BJ (cell line): Measurements from ENCODE around the gene ERC1. TPM values are rescaled to one million over a fixed set of nuclear protein-coding genes. Genes with fewer than 3 reads are reported as not detected.

Experiments
- CTCF ChIA-PET: fragments of 350-600 bp; formaldehyde crosslinking; extraction: SDS; loops from one replicate; lab custom pipeline; 2021; ENCODE audit warnings: antibody characterized with exemption, inconsistent platforms; lab: Yijun Ruan, JAX
- POLR2A ChIA-PET: fragments of 300-600 bp; sonication (Branson Sonifier 250); formaldehyde crosslinking; extraction: SDS; loops from one replicate; lab custom pipeline; 2021; ENCODE audit warnings: antibody characterized with exemption; lab: Charles Lee
- DNase-seq: peaks from one replicate; pipeline ENCODE4 v3.0.0-alpha.2; 2011; ENCODE audit warnings: low read depth
- H3K27me3 ChIP-seq: 2 replicates; pipeline ENCODE4 v1.6.0; 2011; ENCODE audit warnings: low read length; ENCODE audit not compliant: control insufficient read depth, insufficient read depth
- H3K36me3 ChIP-seq: 2 replicates; pipeline ENCODE4 v1.5.1; 2011; ENCODE audit warnings: low read length; ENCODE audit not compliant: control insufficient read depth, insufficient read depth
- H3K4me3 ChIP-seq: 2 replicates; pipeline ENCODE4 v1.5.1; 2011; ENCODE audit warnings: low read depth, mild to moderate bottlenecking, control low read depth, low read length
- CTCF ChIP-seq: IDR thresholded peaks from 2 replicates; pipeline ENCODE4 v1.5.1; 2011; ENCODE audit warnings: low read depth, mild to moderate bottlenecking, control low read depth, inconsistent platforms, low read length, moderate library complexity; ENCODE audit not compliant: insufficient read depth
- polyA plus RNA-seq: library from polyadenylated mRNA; depleted of rRNA; stranded (reverse); fragments of >200 nt; gene quantifications from 2 replicates; pipeline ENCODE4 v1.2.3, GENCODE V29; 2011

ERC1 gene
- polyA plus RNA-seq, 1 experiment = 14.5 TPM

DNA sequence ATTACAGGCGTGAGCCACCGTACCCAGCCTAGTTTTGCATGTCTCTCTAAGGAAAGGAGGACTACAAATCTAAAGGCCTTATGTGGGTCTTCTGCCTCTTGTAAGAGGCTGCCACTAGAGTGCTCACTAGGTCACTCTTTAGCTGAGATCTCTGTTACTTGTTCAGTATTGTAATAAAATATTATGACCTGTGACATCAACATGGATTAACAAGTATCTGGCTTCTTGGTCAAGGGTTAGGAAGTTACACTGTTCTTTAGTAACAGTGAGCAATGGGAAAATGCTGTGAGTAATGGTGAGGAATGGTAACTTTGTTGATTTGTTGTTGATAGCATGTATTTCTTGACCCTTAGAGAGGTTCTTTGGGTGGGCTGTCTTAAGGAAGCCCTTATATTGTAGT, 50.5 kb downstream of the ERC1 start:
- Histone ChIP-seq H3K4me3 (no peak overlapping the region), H3K27me3 (no peaks in the 10 kb centered on the region), H3K36me3 (no peaks in the 10 kb centered on the region)
- TF ChIP-seq CTCF = no peak
- CTCF ChIA-PET = interaction anchor here (1.6 kb wide), 1 partner anchor 52 kb away, joined by 3 read pairs; no protein-coding TSS in a partner anchor
- POLR2A ChIA-PET = no interaction called here
- DNase-seq = no peak

- H3K27me3 ChIP-seq = no peaks in the 10 kb centered on the region
- DNase-seq = no peak
- H3K4me3 ChIP-seq = no peak overlapping the region
- no peaks in the 10 kb centered on the region for H3K36me3 ChIP-seq
- ChIA-PET CTCF (no interaction called here), POLR2A (no interaction called here)
- no peak for TF ChIP-seq CTCF
These were observed 53.2 kb downstream of the ERC1 start for GRCh38 chr12:1044199-1044598.

DNA sequence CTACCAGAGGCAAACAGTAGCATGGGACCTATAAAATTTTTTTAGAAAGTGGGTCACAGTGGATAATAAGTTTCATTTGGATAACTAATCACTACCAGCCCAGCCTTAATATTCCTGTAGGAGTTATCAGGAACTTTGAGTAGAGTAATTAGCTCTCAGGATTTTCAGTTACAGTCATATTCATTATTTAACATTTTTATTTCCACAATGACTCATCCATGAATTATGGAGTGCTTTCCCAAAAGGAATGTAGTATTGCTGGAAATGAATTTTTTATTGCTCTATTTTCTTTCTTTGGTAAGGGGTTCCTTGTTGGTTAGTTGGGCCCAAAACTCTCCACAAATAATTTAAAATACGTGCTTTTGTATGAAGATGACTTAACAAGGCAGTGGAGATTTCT, 53.7 kb downstream of the ERC1 start:
- Histone ChIP-seq H3K4me3 (no peak overlapping the region), H3K36me3 (no peaks in the 10 kb centered on the region), H3K27me3 (no peaks in the 10 kb centered on the region)
- DNase-seq = peak; percentile 40
- ChIA-PET CTCF (no interaction called here), POLR2A (no interaction called here)
- no peak for TF ChIP-seq CTCF

GRCh38 chr12:1046727-1047126, 55.7 kb downstream of the ERC1 start:
- no peak for DNase-seq
- no peaks in the 10 kb centered on the region; the same call in 1 of the 2 replicates for H3K36me3 ChIP-seq
- POLR2A ChIA-PET = no interaction called here
- H3K27me3 ChIP-seq = no peaks in the 10 kb centered on the region
- TF ChIP-seq CTCF = no peak
- no peak overlapping the region for H3K4me3 ChIP-seq
- CTCF ChIA-PET = no interaction called here

GRCh38 chr12:1047898-1048660, 57.1 kb downstream of the ERC1 start:
- H3K36me3 ChIP-seq = no peaks in the 10 kb centered on the region; the same call in 1 of the 2 replicates
- ChIA-PET POLR2A (no interaction called here), CTCF (no interaction called here)
- H3K27me3 ChIP-seq = no peaks in the 10 kb centered on the region
- no peak overlapping the region for H3K4me3 ChIP-seq
- DNase-seq = no peak
- no peak for TF ChIP-seq CTCF
